ENCODE measurements around the gene LPCAT3. TPM values are rescaled to one million over a fixed set of nuclear protein-coding genes. Genes with fewer than 3 reads are reported as not detected.

LPCAT3 gene
- total RNA-seq, 1 experiment from 2014 or later, result 54.3 TPM

DNA sequence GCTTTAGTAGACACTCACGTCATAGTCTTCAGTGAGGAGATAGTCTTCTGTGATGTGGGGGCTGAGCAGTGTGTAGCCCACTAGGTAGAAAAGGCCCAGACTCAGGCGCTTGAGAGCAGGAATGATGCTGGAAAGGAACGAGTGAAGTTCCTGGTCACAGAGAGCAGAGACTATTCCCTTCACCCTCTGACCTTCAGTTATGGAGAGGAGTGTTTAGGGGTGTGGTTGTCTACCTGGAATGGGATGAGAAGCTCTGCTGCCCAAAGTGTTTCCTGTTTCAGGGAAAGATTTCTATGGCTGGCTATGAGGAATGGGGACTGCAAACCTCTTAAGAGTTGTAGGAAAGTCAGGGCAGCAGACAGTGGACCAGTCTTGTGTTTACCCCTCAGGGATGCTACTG is 38.8 kb downstream of the LPCAT3 start:
- intact Hi-C loops (cut with micrococcal nuclease; ENCODE audit: unreplicated experiment), result no loop called here
- ATAC-seq (no peak), DNase-seq (ENCODE audit: low read depth, low spot score) (no peak)
- Histone ChIP-seq H3K4me1 (ENCODE audit: control insufficient read depth, insufficient read depth, low read length) (no peaks in the 10 kb centered on the region), H3K36me3 (ENCODE audit: control insufficient read depth, insufficient read depth, low read length) (peaks cover 1% of the 10 kb centered on the region; the same call in 1 of the 2 replicates), H3K27ac (ENCODE audit: low read length) (no peak overlapping the region), H3K9me3 (ENCODE audit: control insufficient read depth, insufficient read depth, low read depth, low read length) (no peaks in the 10 kb centered on the region), H3K4me3 (ENCODE audit: low read depth in 2 of 2, low read length in 2 of 2) (no peak overlapping the region), H3K27me3 (ENCODE audit: control insufficient read depth, insufficient read depth, low read length) (no peaks in the 10 kb centered on the region)
- POLR2A ChIA-PET, result no interaction called here
- no TSS peak for BruUV-seq (replicated peaks)
- in situ Hi-C loops (cut with HindIII; ENCODE audit: low pct_unique_long_range_greater_than_20kb, low sequenced_read_pairs), result no loop called here
- CTCF ChIA-PET, result no interaction called here
- TF ChIP-seq, protein P1, sequence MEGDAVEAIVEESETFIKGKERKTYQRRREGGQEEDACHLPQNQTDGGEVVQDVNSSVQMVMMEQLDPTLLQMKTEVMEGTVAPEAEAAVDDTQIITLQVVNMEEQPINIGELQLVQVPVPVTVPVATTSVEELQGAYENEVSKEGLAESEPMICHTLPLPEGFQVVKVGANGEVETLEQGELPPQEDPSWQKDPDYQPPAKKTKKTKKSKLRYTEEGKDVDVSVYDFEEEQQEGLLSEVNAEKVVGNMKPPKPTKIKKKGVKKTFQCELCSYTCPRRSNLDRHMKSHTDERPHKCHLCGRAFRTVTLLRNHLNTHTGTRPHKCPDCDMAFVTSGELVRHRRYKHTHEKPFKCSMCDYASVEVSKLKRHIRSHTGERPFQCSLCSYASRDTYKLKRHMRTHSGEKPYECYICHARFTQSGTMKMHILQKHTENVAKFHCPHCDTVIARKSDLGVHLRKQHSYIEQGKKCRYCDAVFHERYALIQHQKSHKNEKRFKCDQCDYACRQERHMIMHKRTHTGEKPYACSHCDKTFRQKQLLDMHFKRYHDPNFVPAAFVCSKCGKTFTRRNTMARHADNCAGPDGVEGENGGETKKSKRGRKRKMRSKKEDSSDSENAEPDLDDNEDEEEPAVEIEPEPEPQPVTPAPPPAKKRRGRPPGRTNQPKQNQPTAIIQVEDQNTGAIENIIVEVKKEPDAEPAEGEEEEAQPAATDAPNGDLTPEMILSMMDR (IDR thresholded peaks at IDR 0.05), result no peak
- TF ChIP-seq, protein P2, sequence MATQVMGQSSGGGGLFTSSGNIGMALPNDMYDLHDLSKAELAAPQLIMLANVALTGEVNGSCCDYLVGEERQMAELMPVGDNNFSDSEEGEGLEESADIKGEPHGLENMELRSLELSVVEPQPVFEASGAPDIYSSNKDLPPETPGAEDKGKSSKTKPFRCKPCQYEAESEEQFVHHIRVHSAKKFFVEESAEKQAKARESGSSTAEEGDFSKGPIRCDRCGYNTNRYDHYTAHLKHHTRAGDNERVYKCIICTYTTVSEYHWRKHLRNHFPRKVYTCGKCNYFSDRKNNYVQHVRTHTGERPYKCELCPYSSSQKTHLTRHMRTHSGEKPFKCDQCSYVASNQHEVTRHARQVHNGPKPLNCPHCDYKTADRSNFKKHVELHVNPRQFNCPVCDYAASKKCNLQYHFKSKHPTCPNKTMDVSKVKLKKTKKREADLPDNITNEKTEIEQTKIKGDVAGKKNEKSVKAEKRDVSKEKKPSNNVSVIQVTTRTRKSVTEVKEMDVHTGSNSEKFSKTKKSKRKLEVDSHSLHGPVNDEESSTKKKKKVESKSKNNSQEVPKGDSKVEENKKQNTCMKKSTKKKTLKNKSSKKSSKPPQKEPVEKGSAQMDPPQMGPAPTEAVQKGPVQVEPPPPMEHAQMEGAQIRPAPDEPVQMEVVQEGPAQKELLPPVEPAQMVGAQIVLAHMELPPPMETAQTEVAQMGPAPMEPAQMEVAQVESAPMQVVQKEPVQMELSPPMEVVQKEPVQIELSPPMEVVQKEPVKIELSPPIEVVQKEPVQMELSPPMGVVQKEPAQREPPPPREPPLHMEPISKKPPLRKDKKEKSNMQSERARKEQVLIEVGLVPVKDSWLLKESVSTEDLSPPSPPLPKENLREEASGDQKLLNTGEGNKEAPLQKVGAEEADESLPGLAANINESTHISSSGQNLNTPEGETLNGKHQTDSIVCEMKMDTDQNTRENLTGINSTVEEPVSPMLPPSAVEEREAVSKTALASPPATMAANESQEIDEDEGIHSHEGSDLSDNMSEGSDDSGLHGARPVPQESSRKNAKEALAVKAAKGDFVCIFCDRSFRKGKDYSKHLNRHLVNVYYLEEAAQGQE (IDR thresholded peaks at IDR 0.05; ENCODE audit: insufficient read depth in 1 of 2, low read depth in 2 of 2, low read length in 1 of 2), result no peak
- no peak for TF ChIP-seq POLR2AphosphoS5 (IDR thresholded peaks at IDR 0.05; ENCODE audit: low read depth, low read length)
- TF ChIP-seq SIN3A (IDR thresholded peaks at IDR 0.05; ENCODE audit: borderline replicate concordance, insufficient read depth, low read depth, low read length), result no peak
- TF ChIP-seq TCF7L2 (IDR thresholded peaks at IDR 0.05; ENCODE audit: low read depth, low read length), result no peak

DNA sequence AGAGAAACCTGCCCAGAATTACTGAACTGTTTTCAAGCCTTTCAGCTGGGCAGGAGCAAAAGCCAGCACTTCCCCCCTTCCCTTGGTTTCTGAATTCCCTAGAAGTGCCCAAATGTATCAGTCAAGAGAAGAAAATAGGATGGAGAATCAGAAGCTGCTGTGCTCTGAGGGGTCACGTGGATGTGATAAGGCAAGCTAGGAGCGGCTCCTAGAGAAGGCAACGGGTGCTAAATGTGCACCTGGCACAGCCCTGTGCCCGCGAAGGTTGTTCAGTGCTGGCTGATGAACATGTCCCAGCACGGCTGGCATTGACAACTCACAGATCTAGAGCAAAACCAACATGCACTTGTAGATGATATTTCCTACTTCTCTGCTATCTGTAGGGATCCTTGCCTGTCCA is 39.3 kb downstream of the LPCAT3 start:
- Histone ChIP-seq H3K27ac (ENCODE audit: low read length) (no peak overlapping the region), H3K4me1 (ENCODE audit: control insufficient read depth, insufficient read depth, low read length) (no peaks in the 10 kb centered on the region), H3K36me3 (ENCODE audit: control insufficient read depth, insufficient read depth, low read length) (peaks cover 3% of the 10 kb centered on the region; the same call in 1 of the 2 replicates), H3K27me3 (ENCODE audit: control insufficient read depth, insufficient read depth, low read length) (no peaks in the 10 kb centered on the region), H3K4me3 (ENCODE audit: low read depth in 2 of 2, low read length in 2 of 2) (no peak overlapping the region), H3K9me3 (ENCODE audit: control insufficient read depth, insufficient read depth, low read depth, low read length) (no peaks in the 10 kb centered on the region)
- ATAC-seq (0 out of 2 replicates have a peak, but pooled peaks have one; percentile 28), DNase-seq (ENCODE audit: low read depth, low spot score) (no peak)
- TF ChIP-seq, protein P2 (IDR thresholded peaks at IDR 0.05; ENCODE audit: insufficient read depth in 1 of 2, low read depth in 2 of 2, low read length in 1 of 2), result no peak
- POLR2A ChIA-PET, result no interaction called here
- no TSS peak for BruUV-seq (replicated peaks)
- intact Hi-C loops (cut with micrococcal nuclease; ENCODE audit: unreplicated experiment) (no loop called here), in situ Hi-C loops (cut with HindIII; ENCODE audit: low pct_unique_long_range_greater_than_20kb, low sequenced_read_pairs) (no loop called here)
- CTCF ChIA-PET, result no interaction called here

Data from Panc1 (cell line).